ENCODE measurements around the gene AHNAK2.
"Not testable (repeated sequence)": the region's sequence is repeated elsewhere in the genome, so short reads cannot be mapped to it uniquely, and the experiment has no call there.

Gene AHNAK2

GRCh38 chr14:104905579-104905933 is 72.6 kb downstream of the AHNAK2 start:
- H3K9me3 ChIP-seq (ENCODE audit: control insufficient read depth, low read length); H3K4me1 ChIP-seq (ENCODE audit: control insufficient read depth, insufficient read depth, low read length); H3K4me3 ChIP-seq (ENCODE audit: low read length); H3K9ac ChIP-seq (ENCODE audit: low read length); H3K36me3 ChIP-seq (ENCODE audit: control insufficient read depth, insufficient read depth, low read length); H3K27me3 ChIP-seq (ENCODE audit: control insufficient read depth, insufficient read depth, low read length): not testable (repeated sequence)

- H3K9ac ChIP-seq (ENCODE audit: low read length); H3K4me1 ChIP-seq (ENCODE audit: control insufficient read depth, insufficient read depth, low read length); H3K9me3 ChIP-seq (ENCODE audit: control insufficient read depth, low read length); H3K27me3 ChIP-seq (ENCODE audit: control insufficient read depth, insufficient read depth, low read length); H3K36me3 ChIP-seq (ENCODE audit: control insufficient read depth, insufficient read depth, low read length); H3K4me3 ChIP-seq (ENCODE audit: low read length): not testable (repeated sequence)
Measured at GRCh38 chr14:104904650-104905578, 73.3 kb downstream of the AHNAK2 start.

- Histone ChIP-seq H3K4me3 (ENCODE audit: low read length) (no peak overlapping the region), H3K9me3 (ENCODE audit: control insufficient read depth, low read length) (no peaks in the 10 kb centered on the region), H3K4me1 (ENCODE audit: control insufficient read depth, insufficient read depth, low read length) (no peaks in the 10 kb centered on the region), H3K9ac (ENCODE audit: low read length) (no peak overlapping the region), H3K36me3 (ENCODE audit: control insufficient read depth, insufficient read depth, low read length) (no peaks in the 10 kb centered on the region), H3K27me3 (ENCODE audit: control insufficient read depth, insufficient read depth, low read length) (peaks cover 8% of the 10 kb centered on the region)
Measured at GRCh38 chr14:104903990-104904389, 74.2 kb downstream of the AHNAK2 start.

- peaks cover 8% of the 10 kb centered on the region for H3K27me3 ChIP-seq (ENCODE audit: control insufficient read depth, insufficient read depth, low read length)
- no peak overlapping the region for H3K4me3 ChIP-seq (ENCODE audit: low read length)
- no peaks in the 10 kb centered on the region for H3K36me3 ChIP-seq (ENCODE audit: control insufficient read depth, insufficient read depth, low read length)
- no peak overlapping the region for H3K9ac ChIP-seq (ENCODE audit: low read length)
- H3K4me1 ChIP-seq (ENCODE audit: control insufficient read depth, insufficient read depth, low read length): peaks cover 11% of the 10 kb centered on the region
- H3K9me3 ChIP-seq (ENCODE audit: control insufficient read depth, low read length): no peaks in the 10 kb centered on the region
Measured at GRCh38 chr14:104900639-104901512, 77.3 kb downstream of the AHNAK2 start.

GRCh38 chr14:104899781-104900180 is 78.4 kb downstream of the AHNAK2 start:
- H3K27me3 ChIP-seq (ENCODE audit: control insufficient read depth, insufficient read depth, low read length): peaks cover 8% of the 10 kb centered on the region
- H3K9ac ChIP-seq (ENCODE audit: low read length): no peak overlapping the region
- peaks cover 22% of the 10 kb centered on the region for H3K4me1 ChIP-seq (ENCODE audit: control insufficient read depth, insufficient read depth, low read length)
- H3K36me3 ChIP-seq (ENCODE audit: control insufficient read depth, insufficient read depth, low read length): no peaks in the 10 kb centered on the region
- H3K4me3 ChIP-seq (ENCODE audit: low read length): no peak overlapping the region
- H3K9me3 ChIP-seq (ENCODE audit: control insufficient read depth, low read length): no peaks in the 10 kb centered on the region

- Histone ChIP-seq H3K36me3 (ENCODE audit: control insufficient read depth, insufficient read depth, low read length) (no peaks in the 10 kb centered on the region), H3K4me3 (ENCODE audit: low read length) (no peak overlapping the region), H3K4me1 (ENCODE audit: control insufficient read depth, insufficient read depth, low read length) (peaks cover 23% of the 10 kb centered on the region), H3K9ac (ENCODE audit: low read length) (no peak overlapping the region), H3K27me3 (ENCODE audit: control insufficient read depth, insufficient read depth, low read length) (peaks cover 3% of the 10 kb centered on the region), H3K9me3 (ENCODE audit: control insufficient read depth, low read length) (no peaks in the 10 kb centered on the region)
Measured at GRCh38 chr14:104898870-104899510, 79.2 kb downstream of the AHNAK2 start.

- H3K9ac ChIP-seq (ENCODE audit: low read length): no peak overlapping the region
- H3K9me3 ChIP-seq (ENCODE audit: control insufficient read depth, low read length): no peaks in the 10 kb centered on the region
Measured at GRCh38 chr14:104898195-104898558, 80.0 kb downstream of the AHNAK2 start.

GRCh38 chr14:104897330-104898194 is 80.6 kb downstream of the AHNAK2 start:
- no peaks in the 10 kb centered on the region for H3K27me3 ChIP-seq (ENCODE audit: control insufficient read depth, insufficient read depth, low read length)
- H3K36me3 ChIP-seq (ENCODE audit: control insufficient read depth, insufficient read depth, low read length): no peaks in the 10 kb centered on the region
- no peak overlapping the region for H3K9ac ChIP-seq (ENCODE audit: low read length)
- H3K4me3 ChIP-seq (ENCODE audit: low read length): no peak overlapping the region
- H3K4me1 ChIP-seq (ENCODE audit: control insufficient read depth, insufficient read depth, low read length): peaks cover 23% of the 10 kb centered on the region
- no peaks in the 10 kb centered on the region for H3K9me3 ChIP-seq (ENCODE audit: control insufficient read depth, low read length)

More at GRCh38 chr14:104898195-104898558, 80.0 kb downstream of the AHNAK2 start:
- Histone ChIP-seq H3K27me3 (ENCODE audit: control insufficient read depth, insufficient read depth, low read length) (no peaks in the 10 kb centered on the region), H3K36me3 (ENCODE audit: control insufficient read depth, insufficient read depth, low read length) (no peaks in the 10 kb centered on the region), H3K4me3 (ENCODE audit: low read length) (no peak overlapping the region), H3K4me1 (ENCODE audit: control insufficient read depth, insufficient read depth, low read length) (peaks cover 23% of the 10 kb centered on the region)

GRCh38 chr14:104895786-104896661 is 82.2 kb downstream of the AHNAK2 start:
- Histone ChIP-seq H3K4me1 (ENCODE audit: control insufficient read depth, insufficient read depth, low read length) (peaks cover 23% of the 10 kb centered on the region), H3K36me3 (ENCODE audit: control insufficient read depth, insufficient read depth, low read length) (no peaks in the 10 kb centered on the region), H3K9me3 (ENCODE audit: control insufficient read depth, low read length) (no peaks in the 10 kb centered on the region), H3K9ac (ENCODE audit: low read length) (no peak overlapping the region), H3K4me3 (ENCODE audit: low read length) (no peak overlapping the region), H3K27me3 (ENCODE audit: control insufficient read depth, insufficient read depth, low read length) (no peaks in the 10 kb centered on the region)

- Histone ChIP-seq H3K27me3 (ENCODE audit: control insufficient read depth, insufficient read depth, low read length) (no peaks in the 10 kb centered on the region), H3K9me3 (ENCODE audit: control insufficient read depth, low read length) (no peaks in the 10 kb centered on the region), H3K36me3 (ENCODE audit: control insufficient read depth, insufficient read depth, low read length) (no peaks in the 10 kb centered on the region), H3K4me1 (ENCODE audit: control insufficient read depth, insufficient read depth, low read length) (peaks cover 23% of the 10 kb centered on the region), H3K9ac (ENCODE audit: low read length) (no peak overlapping the region), H3K4me3 (ENCODE audit: low read length) (no peak overlapping the region)
Measured at GRCh38 chr14:104895207-104895785, 82.9 kb downstream of the AHNAK2 start.
